Pons (tissue), 1 donor: Measurements from ENCODE around the gene TMEM168.

Experiments
- DNase-seq: peaks from one replicate; pipeline ENCODE4 v3.0.0-alpha.2; 2016; ENCODE audit warnings: low spot score

The TMEM168 gene

DNA sequence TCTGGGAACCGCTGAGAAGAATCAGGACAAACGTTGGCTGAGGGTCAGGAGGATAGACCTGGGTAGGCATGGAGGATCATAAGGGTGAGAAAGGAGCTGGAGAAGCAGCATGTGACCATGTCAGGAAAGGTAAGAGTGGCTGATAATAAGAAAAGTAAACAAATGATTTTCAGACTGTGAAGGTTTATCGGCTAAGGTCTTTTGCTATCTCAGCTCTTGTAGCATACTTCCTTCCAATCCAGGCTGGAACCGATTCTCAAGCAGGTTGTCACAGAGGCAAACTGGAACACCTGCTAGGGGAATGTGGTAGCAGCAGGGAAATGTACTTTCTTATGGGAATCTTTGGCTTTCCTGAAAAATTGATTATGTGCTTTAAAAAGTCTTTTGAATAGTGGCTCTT lies 74.7 kb downstream of the TMEM168 start:
- DNase-seq = no peak

GRCh38 chr7:112714917-112715316 lies 75.3 kb downstream of the TMEM168 start:
- no peak for DNase-seq
